Prostate gland (tissue), 2 donors: Measurements from ENCODE around the gene TNS1. TPM values are rescaled to one million over a fixed set of nuclear protein-coding genes. Genes with fewer than 3 reads are reported as not detected.

Experiments
- DNase-seq: peaks from one replicate; pipeline ENCODE4 v3.0.0-alpha.2; 2019; ENCODE audit warnings: low spot score
- H3K27ac ChIP-seq, 2 donors: fragments of 200-600 bp; sonication (generic); 2 replicates each; pipeline ENCODE4 v1.5.1; 2017 to 2019
- H3K27me3 ChIP-seq: fragments of 200-600 bp; sonication (generic); replicated peaks from 2 replicates; pipeline ENCODE4 v1.5.1; 2019; ENCODE audit not compliant: insufficient read depth
- H3K36me3 ChIP-seq, 2 donors: fragments of 200-600 bp; sonication (generic); 1 replicate in 1 of 2; 2 replicates in 1 of 2; pipeline versions ENCODE4 v1.5.1 to v1.8.1; 2017 to 2019
- H3K4me1 ChIP-seq: fragments of 200-600 bp; sonication (generic); replicated peaks from 2 replicates; pipeline ENCODE4 v1.5.1; 2019
- H3K4me3 ChIP-seq, 2 donors: fragments of 200-600 bp; sonication (generic); 2 replicates each; pipeline ENCODE4 v1.5.1; 2017 to 2019
- H3K9me3 ChIP-seq: fragments of 200-600 bp; sonication (generic); 2 replicates; pipeline ENCODE4 v1.5.1; 2017
- CTCF ChIP-seq, 4 experiments: fragments of 200-600 bp in 2 of 4; fragments of 450-650 bp in 2 of 4; sonication (generic) in 2 of 4; IDR thresholded peaks; 1 replicate in 3 of 4; 2 replicates in 1 of 4; pipeline ENCODE4 v1.5.1; 2016 to 2019; ENCODE audit warnings: antibody characterized with exemption in 4 of 4, mild to moderate bottlenecking in 2 of 4, moderate library complexity in 2 of 4
- POLR2A ChIP-seq: fragments of 450-650 bp; IDR thresholded peaks from one replicate; pipeline ENCODE4 v1.6.1; 2016; ENCODE audit warnings: antibody characterized with exemption, mild to moderate bottlenecking
- POLR2AphosphoS5 ChIP-seq: sonication (generic); formaldehyde crosslinking; IDR thresholded peaks from one replicate; pipeline ENCODE4 v1.6.1; 2017; ENCODE audit warnings: antibody characterized with exemption
- WGBS: methylation state at CpG from one replicate; pipeline ENCODE4 v1.1.5; 2018; 5-methylcytosine and 5-hydroxymethylcytosine counted together
- intact Hi-C: fragments of 100-400 bp; cut with DNase I; formaldehyde crosslinking; loops from one replicate; pipeline ENCODE4 v1.14.2; 2022
- total RNA-seq, 2 donors: library from RNA; depleted of rRNA; stranded (reverse); fragments of >200 nt; gene quantifications; one replicate each; pipeline ENCODE4 v1.1.0, GENCODE V29; 2016

The TNS1 gene
- total RNA-seq, 2 donors from 2014 or later = 238 to 659 TPM

GRCh38 chr2:217785544-217786045 lies 217.2 kb downstream of the TNS1 start:
- Histone ChIP-seq H3K4me3 (no peak overlapping the region), H3K9me3 (no peaks in the 10 kb centered on the region), H3K36me3 (no peaks in the 10 kb centered on the region), H3K27ac (no peak overlapping the region), H3K4me1 (no peaks in the 10 kb centered on the region), H3K27me3 (no peaks in the 10 kb centered on the region)
- intact Hi-C loops = loop anchor here (1.0 kb wide), 1 partner anchor 203 kb away; no protein-coding TSS in a partner anchor
- peak; percentile 76 for DNase-seq
- TF ChIP-seq CTCF (IDR thresholded peaks at IDR 0.05) (peak; percentile 91 to 95 (median 94)), POLR2A (no peak), POLR2AphosphoS5 (peak; percentile 46)
- WGBS = 16% methylated on average over 10 of the region's 10 CpGs

GRCh38 chr2:217784996-217785543 lies 217.7 kb downstream of the TNS1 start:
- Histone ChIP-seq H3K36me3 (no peaks in the 10 kb centered on the region), H3K4me1 (no peaks in the 10 kb centered on the region), H3K27me3 (no peaks in the 10 kb centered on the region), H3K27ac (no peak overlapping the region), H3K9me3 (no peaks in the 10 kb centered on the region), H3K4me3 (no peak overlapping the region)
- 73% methylated on average over 14 of the region's 14 CpGs for WGBS
- TF ChIP-seq POLR2A (no peak), CTCF (IDR thresholded peaks at IDR 0.05) (no peak), POLR2AphosphoS5 (no peak)
- intact Hi-C loops = loop anchor here (1.0 kb wide), 1 partner anchor 203 kb away; no protein-coding TSS in a partner anchor
- DNase-seq = no peak

DNA sequence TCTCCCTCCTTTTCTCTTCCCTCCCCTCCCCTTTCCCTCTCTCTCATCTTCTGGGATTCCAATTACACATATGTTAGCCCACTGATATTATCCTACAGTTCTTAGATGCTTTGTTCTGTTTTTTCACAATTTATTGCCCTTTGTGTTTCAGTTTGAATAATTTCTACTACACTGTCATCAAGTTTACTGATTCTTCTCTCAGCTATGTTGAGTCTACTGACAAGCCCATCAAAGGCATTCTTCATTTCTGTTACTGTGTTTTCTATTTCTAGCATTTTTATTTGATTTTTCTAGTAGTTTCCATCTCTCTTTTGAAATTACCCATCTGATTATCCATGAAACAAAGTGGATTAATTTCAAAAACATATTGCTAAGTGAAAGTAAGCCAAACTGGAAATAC lies 219.6 kb downstream of the TNS1 start:
- DNase-seq = no peak
- Histone ChIP-seq H3K4me1 (no peaks in the 10 kb centered on the region), H3K36me3 (no peaks in the 10 kb centered on the region), H3K27me3 (no peaks in the 10 kb centered on the region), H3K9me3 (no peaks in the 10 kb centered on the region), H3K27ac (no peak overlapping the region), H3K4me3 (no peak overlapping the region)
- intact Hi-C loops = no loop called here
- TF ChIP-seq POLR2A = no peak
- no peak for TF ChIP-seq POLR2AphosphoS5
- TF ChIP-seq CTCF (IDR thresholded peaks at IDR 0.05) = no peak

DNA sequence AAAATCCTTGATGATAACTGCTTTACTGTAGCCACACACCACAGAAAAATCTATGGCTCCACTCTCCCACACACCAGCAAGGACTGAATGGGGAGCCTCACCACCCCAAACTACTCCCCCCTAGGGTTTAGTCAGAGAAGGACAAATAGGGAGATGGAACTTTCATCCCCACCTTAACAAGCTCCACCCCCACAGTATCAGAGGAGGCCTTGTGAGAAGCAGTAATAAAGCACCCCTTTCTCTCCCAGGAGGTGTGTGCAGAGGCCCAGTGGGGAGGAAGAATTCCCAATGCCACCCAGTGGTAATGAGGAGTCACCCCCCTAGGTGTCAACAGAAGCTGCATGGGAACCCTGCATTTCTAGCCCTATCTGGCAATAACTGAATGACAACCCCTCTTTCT lies 224.9 kb downstream of the TNS1 start:
- Histone ChIP-seq H3K36me3 (no peaks in the 10 kb centered on the region), H3K27ac (no peak overlapping the region)

More for the DNA sequence above, 224.9 kb downstream of the TNS1 start:
- H3K4me3 ChIP-seq = no peak overlapping the region
- intact Hi-C loops = no loop called here
- H3K27me3 ChIP-seq = no peaks in the 10 kb centered on the region
- DNase-seq = no peak
- TF ChIP-seq CTCF (IDR thresholded peaks at IDR 0.05) = no peak
- TF ChIP-seq POLR2AphosphoS5 = no peak
- no peak for TF ChIP-seq POLR2A
- no peaks in the 10 kb centered on the region for H3K4me1 ChIP-seq
- H3K9me3 ChIP-seq = no peaks in the 10 kb centered on the region
